Measurements from ENCODE around the gene TMEM222.

- TF ChIP-seq RCOR1 (IDR thresholded peaks at IDR 0.05; ENCODE audit: insufficient replicate concordance, low read length) (no peak), USF2 (IDR thresholded peaks at IDR 0.05; ENCODE audit: low read depth, low read length) (no peak), RAD21 (IDR thresholded peaks at IDR 0.05; ENCODE audit: low read length) (no peak), FOS (IDR thresholded peaks at IDR 0.05; ENCODE audit: low read depth, low read length) (no peak), CEBPB (IDR thresholded peaks at IDR 0.05; ENCODE audit: low read depth, low read length) (no peak), RFX5 (IDR thresholded peaks at IDR 0.05; ENCODE audit: low read depth, low read length) (no peak), SMC3 (IDR thresholded peaks at IDR 0.05; ENCODE audit: low read depth, low read length) (no peak), MAZ (IDR thresholded peaks at IDR 0.05; ENCODE audit: borderline replicate concordance, low read depth, low read length) (no peak), POLR2A (IDR thresholded peaks at IDR 0.05; ENCODE audit: low read depth, low read length) (no peak), CHD1 (IDR thresholded peaks at IDR 0.05; ENCODE audit: low read depth, low read length) (no peak)
- TF ChIP-seq, protein P1, sequence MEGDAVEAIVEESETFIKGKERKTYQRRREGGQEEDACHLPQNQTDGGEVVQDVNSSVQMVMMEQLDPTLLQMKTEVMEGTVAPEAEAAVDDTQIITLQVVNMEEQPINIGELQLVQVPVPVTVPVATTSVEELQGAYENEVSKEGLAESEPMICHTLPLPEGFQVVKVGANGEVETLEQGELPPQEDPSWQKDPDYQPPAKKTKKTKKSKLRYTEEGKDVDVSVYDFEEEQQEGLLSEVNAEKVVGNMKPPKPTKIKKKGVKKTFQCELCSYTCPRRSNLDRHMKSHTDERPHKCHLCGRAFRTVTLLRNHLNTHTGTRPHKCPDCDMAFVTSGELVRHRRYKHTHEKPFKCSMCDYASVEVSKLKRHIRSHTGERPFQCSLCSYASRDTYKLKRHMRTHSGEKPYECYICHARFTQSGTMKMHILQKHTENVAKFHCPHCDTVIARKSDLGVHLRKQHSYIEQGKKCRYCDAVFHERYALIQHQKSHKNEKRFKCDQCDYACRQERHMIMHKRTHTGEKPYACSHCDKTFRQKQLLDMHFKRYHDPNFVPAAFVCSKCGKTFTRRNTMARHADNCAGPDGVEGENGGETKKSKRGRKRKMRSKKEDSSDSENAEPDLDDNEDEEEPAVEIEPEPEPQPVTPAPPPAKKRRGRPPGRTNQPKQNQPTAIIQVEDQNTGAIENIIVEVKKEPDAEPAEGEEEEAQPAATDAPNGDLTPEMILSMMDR (conservative IDR thresholded peaks at IDR 0.05; ENCODE audit: low read depth, low read length), result no peak
These were observed 3.4 kb upstream of the TMEM222 start for GRCh38 chr1:27318596-27318995.

Data from IMR-90 (cell line).